GM23248 (cell line): ENCODE results near the gene XRRA1. TPM values are rescaled to one million over a fixed set of nuclear protein-coding genes. Genes with fewer than 3 reads are reported as not detected.
"Not testable (repeated sequence)": the region's sequence is repeated elsewhere in the genome, so short reads cannot be mapped to it uniquely, and the experiment has no call there.

Experiments used
- DNase-seq: peaks from one replicate; pipeline ENCODE4 v3.0.0-alpha.2; 2015
- H2AFZ ChIP-seq: fragments of 200-600 bp; sonication (generic); 2 replicates; pipeline ENCODE4 v1.6.1; 2016; ENCODE audit warnings: antibody characterized with exemption
- H3F3A ChIP-seq: fragments of 200-600 bp; sonication (generic); 2 replicates; pipeline ENCODE4 v1.6.1; 2016; ENCODE audit warnings: mild to moderate bottlenecking, antibody characterized with exemption, mixed run types; ENCODE audit not compliant: insufficient read depth
- H3K27ac ChIP-seq: fragments of 200-600 bp; sonication (generic); 2 replicates; pipeline ENCODE4 v1.5.1; 2016; ENCODE audit warnings: mild to moderate bottlenecking
- H3K27me3 ChIP-seq: fragments of 200-600 bp; sonication (generic); replicated peaks from 2 replicates; pipeline ENCODE4 v1.6.1; 2016; ENCODE audit warnings: mild to moderate bottlenecking; ENCODE audit not compliant: insufficient read depth
- H3K36me3 ChIP-seq: fragments of 200-600 bp; sonication (generic); 2 replicates; pipeline ENCODE4 v1.6.1; 2016; ENCODE audit warnings: low read depth, mild to moderate bottlenecking
- H3K4me1 ChIP-seq: fragments of 200-600 bp; sonication (generic); 2 replicates; pipeline ENCODE4 v1.6.1; 2016; ENCODE audit warnings: mild to moderate bottlenecking; ENCODE audit not compliant: insufficient read depth
- H3K4me2 ChIP-seq: fragments of 200-600 bp; sonication (generic); one replicate; pipeline ENCODE4 v1.6.1; 2016; ENCODE audit warnings: mild to moderate bottlenecking; ENCODE audit not compliant: unreplicated experiment
- H3K4me3 ChIP-seq: fragments of 200-600 bp; sonication (generic); 2 replicates; pipeline ENCODE4 v1.5.1; 2016; ENCODE audit warnings: mild to moderate bottlenecking
- H3K79me2 ChIP-seq: fragments of 200-600 bp; sonication (generic); 2 replicates; pipeline ENCODE4 v1.6.1; 2016; ENCODE audit warnings: mild to moderate bottlenecking; ENCODE audit not compliant: insufficient read depth
- H3K9ac ChIP-seq: fragments of 200-600 bp; sonication (generic); 2 replicates; pipeline ENCODE4 v1.6.1; 2016; ENCODE audit warnings: mild to moderate bottlenecking
- H3K9me2 ChIP-seq: fragments of 200-600 bp; sonication (generic); 2 replicates; pipeline ENCODE4 v1.6.1; 2016; ENCODE audit warnings: mixed run types, mild to moderate bottlenecking, moderate library complexity; ENCODE audit not compliant: insufficient read depth
- H3K9me3 ChIP-seq: fragments of 200-600 bp; sonication (generic); one replicate; pipeline ENCODE4 v1.6.1; 2017; ENCODE audit warnings: low read depth
- H4K20me1 ChIP-seq: fragments of 200-600 bp; sonication (generic); 2 replicates; pipeline ENCODE4 v1.6.0; 2016; ENCODE audit not compliant: insufficient read depth
- EZH2 ChIP-seq: fragments of 200-600 bp; sonication (generic); IDR thresholded peaks from 2 replicates; pipeline ENCODE4 v1.6.1; 2018; ENCODE audit warnings: antibody characterized with exemption, mild to moderate bottlenecking; ENCODE audit not compliant: insufficient read depth, poor library complexity, severe bottlenecking
- EZH2phosphoT487 ChIP-seq: fragments of 200-600 bp; sonication (generic); IDR thresholded peaks from 2 replicates; pipeline ENCODE4 v1.6.1; 2018; ENCODE audit warnings: antibody characterized with exemption, moderate library complexity, mild to moderate bottlenecking, low read depth; ENCODE audit not compliant: insufficient read depth
- WGBS, 2 experiments: methylation state at CpG; one replicate each; pipeline ENCODE4 v1.1.6; 2015 to 2017; ENCODE audit warnings: low lambda C conversion rate in 2 of 2, low coverage in 1 of 2; ENCODE audit errors: missing lambda C conversion rate in 2 of 2; 5-methylcytosine and 5-hydroxymethylcytosine counted together
- in situ Hi-C: fragments of 300-500 bp; cut with MboI; formaldehyde crosslinking; loops from 2 replicates; pipeline ENCODE4 v1.15.0; 2020
- polyA plus RNA-seq: library from polyadenylated mRNA; unstranded; fragments of >200 nt; fragmentation: Nextera tagmentation; extraction: Ambion mirVana; gene quantifications from 2 replicates; pipeline ENCODE4 v1.2.1, GENCODE V29; 2016
- total RNA-seq: library from RNA; depleted of rRNA; stranded (reverse); fragments of >200 nt; shearing (Covaris generic); gene quantifications from 2 replicates; pipeline ENCODE4 v1.2.3, GENCODE V29; 2014

The XRRA1 gene
- total and polyA plus RNA-seq, 2 experiments from 2014 or later = 3.2 to 7.0 TPM

- Histone ChIP-seq H3K4me1 (no peaks in the 10 kb centered on the region), H2AFZ (no peak overlapping the region), H3K9me3 (no peaks in the 10 kb centered on the region), H3K27ac (no peak overlapping the region), H3K27me3 (no peaks in the 10 kb centered on the region), H3F3A (no peaks in the 10 kb centered on the region), H3K4me3 (no peak overlapping the region), H3K79me2 (no peaks in the 10 kb centered on the region), H3K9ac (no peak overlapping the region), H3K36me3 (no peaks in the 10 kb centered on the region), H3K4me2 (no peak overlapping the region), H4K20me1 (no peaks in the 10 kb centered on the region), H3K9me2 (no peaks in the 10 kb centered on the region)
- no peak for TF ChIP-seq EZH2phosphoT487
- no peak for TF ChIP-seq EZH2
- in situ Hi-C loops = no loop called here
- DNase-seq = no peak
- WGBS, 2 experiments = 87 to 97% methylated on average over 3 of the region's 3 CpGs
Measured at GRCh38 chr11:74895340-74896116, 53.4 kb downstream of the XRRA1 start.

- H3K9ac ChIP-seq, H3K9me3 ChIP-seq, H3K79me2 ChIP-seq, H3F3A ChIP-seq, H3K36me3 ChIP-seq, H3K4me2 ChIP-seq, H2AFZ ChIP-seq, H3K27me3 ChIP-seq, H4K20me1 ChIP-seq, H3K4me1 ChIP-seq, H3K27ac ChIP-seq, in situ Hi-C loops, H3K9me2 ChIP-seq, H3K4me3 ChIP-seq, DNase-seq: not testable (repeated sequence)
Measured at GRCh38 chr11:74893015-74893414, 55.9 kb downstream of the XRRA1 start.

- in situ Hi-C loops = no loop called here
- no peaks in the 10 kb centered on the region for H3K79me2 ChIP-seq
- no peak overlapping the region for H2AFZ ChIP-seq
- no peaks in the 10 kb centered on the region for H4K20me1 ChIP-seq
- no peaks in the 10 kb centered on the region for H3K9me2 ChIP-seq
- no peak for TF ChIP-seq EZH2
- TF ChIP-seq EZH2phosphoT487 = no peak
- H3K9me3 ChIP-seq = no peaks in the 10 kb centered on the region
- no peak overlapping the region for H3K27ac ChIP-seq
- H3F3A ChIP-seq = no peaks in the 10 kb centered on the region
- H3K27me3 ChIP-seq = no peaks in the 10 kb centered on the region
- 44 to 50% methylated on average over 1 of the region's 1 CpG for WGBS, 2 experiments
- no peaks in the 10 kb centered on the region for H3K4me1 ChIP-seq
- no peak overlapping the region for H3K4me3 ChIP-seq
- DNase-seq = peak; percentile 11
- no peak overlapping the region for H3K9ac ChIP-seq
- no peaks in the 10 kb centered on the region; the same call in 1 of the 2 replicates for H3K36me3 ChIP-seq
- H3K4me2 ChIP-seq = no peak overlapping the region
Measured at GRCh38 chr11:74877132-74877531, 71.8 kb downstream of the XRRA1 start.

GRCh38 chr11:74871037-74871436 lies 77.9 kb downstream of the XRRA1 start:
- H2AFZ ChIP-seq = no peak overlapping the region
- H3K4me3 ChIP-seq = no peak overlapping the region
- no peak overlapping the region for H3K27ac ChIP-seq
- DNase-seq = no peak
- no peak overlapping the region for H3K4me2 ChIP-seq
- H3F3A ChIP-seq = no peaks in the 10 kb centered on the region
- in situ Hi-C loops = no loop called here
- no peaks in the 10 kb centered on the region for H3K9me2 ChIP-seq
- TF ChIP-seq EZH2phosphoT487 (no peak), EZH2 (no peak)
- no peak overlapping the region for H3K9ac ChIP-seq
- no peaks in the 10 kb centered on the region for H3K9me3 ChIP-seq
- no peaks in the 10 kb centered on the region for H3K4me1 ChIP-seq
- H3K79me2 ChIP-seq = no peaks in the 10 kb centered on the region
- WGBS, 2 experiments = 92 to 100% methylated on average over 2 of the region's 2 CpGs
- no peaks in the 10 kb centered on the region for H3K27me3 ChIP-seq
- peaks cover 36% of the 10 kb centered on the region for H3K36me3 ChIP-seq
- H4K20me1 ChIP-seq = no peaks in the 10 kb centered on the region

- H4K20me1 ChIP-seq = no peaks in the 10 kb centered on the region
- H3K9me3 ChIP-seq = no peaks in the 10 kb centered on the region
- peaks cover 41% of the 10 kb centered on the region for H3K36me3 ChIP-seq
- DNase-seq = peak; percentile 61
- WGBS, 2 experiments = 74 to 80% methylated on average over 1 of the region's 1 CpG
- in situ Hi-C loops = no loop called here
- H3K27ac ChIP-seq = no peak overlapping the region
- no peak overlapping the region for H2AFZ ChIP-seq
- H3K79me2 ChIP-seq = no peaks in the 10 kb centered on the region
- TF ChIP-seq EZH2phosphoT487 (no peak), EZH2 (no peak)
- H3F3A ChIP-seq = no peaks in the 10 kb centered on the region
- no peak overlapping the region for H3K9ac ChIP-seq
- H3K9me2 ChIP-seq = no peaks in the 10 kb centered on the region
- no peak overlapping the region for H3K4me3 ChIP-seq
- no peaks in the 10 kb centered on the region for H3K4me1 ChIP-seq
- H3K4me2 ChIP-seq = no peak overlapping the region
- H3K27me3 ChIP-seq = no peaks in the 10 kb centered on the region
Measured at GRCh38 chr11:74870485-74870884, 78.4 kb downstream of the XRRA1 start.
